Gastrocnemius medialis (tissue), 4 donors: Measurements from ENCODE around the gene TRIM52. TPM values are rescaled to one million over a fixed set of nuclear protein-coding genes. Genes with fewer than 3 reads are reported as not detected.
"Not testable (repeated sequence)": the region's sequence is repeated elsewhere in the genome, so short reads cannot be mapped to it uniquely, and the experiment has no call there.

Source experiments
- ATAC-seq, 2 donors: fragments of 150-250 bp; one replicate each; pipeline ENCODE4 v1.9.1; 2016
- DNase-seq, 2 donors: peaks; one replicate each; pipeline ENCODE4 v3.0.0-alpha.2; 2019
- H3K27ac ChIP-seq, 4 donors: fragments of 200-600 bp; sonication (generic); 1 replicate in 1 of 4; 2 replicates in 3 of 4; pipeline ENCODE4 v1.5.1; 2016 to 2018; ENCODE audit warnings: mild to moderate bottlenecking in 2 of 4, moderate library complexity in 1 of 4
- H3K27me3 ChIP-seq, 3 donors: fragments of 200-600 bp; sonication (generic) in 2 of 3; 1 replicate in 1 of 3; 2 replicates in 2 of 3; pipeline versions ENCODE4 v1.5.1 to v1.6.0; 2016 to 2019; ENCODE audit warnings: mild to moderate bottlenecking in 1 of 3, moderate library complexity in 1 of 3
- H3K36me3 ChIP-seq, 2 donors: fragments of 200-600 bp; sonication (generic) in 1 of 2; one replicate each; pipeline ENCODE4 v1.5.1; 2017 to 2018
- H3K4me1 ChIP-seq, 2 donors: fragments of 200-600 bp; sonication (generic) in 1 of 2; one replicate each; pipeline ENCODE4 v1.5.1; 2016 to 2017; ENCODE audit warnings: mild to moderate bottlenecking in 2 of 2
- H3K4me3 ChIP-seq, 4 donors: fragments of 200-600 bp; sonication (generic) in 3 of 4; 1 replicate in 1 of 4; 2 replicates in 3 of 4; pipeline ENCODE4 v1.5.1; 2016 to 2019; ENCODE audit warnings: mild to moderate bottlenecking in 2 of 4
- H3K9me3 ChIP-seq, 3 donors: fragments of 200-600 bp; sonication (generic) in 2 of 3; 1 replicate in 1 of 3; 2 replicates in 2 of 3; pipeline ENCODE4 v1.5.1; 2016 to 2019
- POLR2A ChIP-seq, 2 donors: fragments of 450-650 bp; IDR thresholded peaks; one replicate each; pipeline ENCODE4 v1.6.1; 2017; ENCODE audit warnings: antibody characterized with exemption in 2 of 2, mild to moderate bottlenecking in 2 of 2, moderate library complexity in 2 of 2
- in situ Hi-C, 4 donors: fragments of 200-750 bp; cut with MboI; loops; one replicate each; pipeline versions ENCODE4 v1.15.0 to v1.8.0; 2017; ENCODE audit warnings: low sequenced_read_pairs in 4 of 4
- intact Hi-C: fragments of 100-400 bp; cut with DNase I; formaldehyde crosslinking; loops from one replicate; pipeline ENCODE4 v1.15.1; 2023; ENCODE audit warnings: low total_unique reads
- total RNA-seq, 4 donors: library from RNA; depleted of rRNA; stranded (reverse); fragments of >200 nt; gene quantifications; one replicate each; pipeline versions ENCODE4 v1.1.0 to v1.2.3, GENCODE V29; 2016
- TF ChIP-seq, protein P1 (sequence below), 5 experiments: fragments of 450-650 bp in 3 of 5; fragments of 200-600 bp in 2 of 5; sonication (generic) in 2 of 5; IDR thresholded peaks in 4 of 5; conservative IDR thresholded peaks in 1 of 5; 1 replicate in 4 of 5; 2 replicates in 1 of 5; pipeline ENCODE4 v1.5.1; 2016 to 2019; ENCODE audit warnings: antibody characterized with exemption in 5 of 5, mild to moderate bottlenecking in 3 of 5, moderate library complexity in 3 of 5

Gene TRIM52
- 1 to 10 TPM; 1.3 to 4.9 (median 3.4) TPM for total RNA-seq

- in situ Hi-C loops (loop anchor here in 2 of 4 donors (10.0 kb wide), 1 partner anchor 76 kb away; no protein-coding TSS in a partner anchor), intact Hi-C loops (loop anchor here (1.0 to 10.0 kb wide), 6 partner anchors 14 to 766 kb away; partner anchors contain the start of genes CNOT6, TRIM41 and ZFP62)
- peaks cover 51 to 59% of the 10 kb centered on the region in 2 donors for H3K4me1 ChIP-seq
These were observed at the start of gene TRIM52 for GRCh38 chr5:181260720-181261319. Gene TRIM52 (minus strand): TSS chr5:181261143. CDS start chr5:181260813, 330 bp downstream.

DNA sequence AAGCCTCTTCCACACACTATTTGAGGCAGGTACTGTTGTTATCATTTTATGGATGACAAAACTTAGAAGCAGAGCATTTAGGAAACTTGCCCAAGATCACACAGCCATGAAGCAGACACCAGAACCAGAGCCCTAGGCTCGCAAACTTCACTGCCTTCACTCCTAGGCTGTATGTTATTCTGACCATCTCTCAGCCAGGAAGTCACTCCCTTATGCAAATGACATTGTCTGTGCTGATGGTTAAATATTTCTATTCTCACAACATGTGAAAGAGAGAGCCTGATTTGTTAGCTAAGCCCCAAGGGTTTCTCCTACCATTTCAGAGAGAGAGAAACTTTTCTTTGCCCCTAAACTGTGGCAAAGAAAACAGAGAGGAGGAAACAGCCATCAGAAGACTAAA, 26.4 kb upstream of the TRIM52 start:
- DNase-seq, H3K27me3 ChIP-seq, H3K36me3 ChIP-seq, in situ Hi-C loops, H3K9me3 ChIP-seq, H3K27ac ChIP-seq, H3K4me3 ChIP-seq, intact Hi-C loops, H3K4me1 ChIP-seq, ATAC-seq: not testable (repeated sequence)

More at GRCh38 chr5:181260720-181261319, at the start of gene TRIM52:
- DNase-seq (peak; percentile 89 to 92), ATAC-seq (peak; percentile 81 to 89)
- H3K27me3 ChIP-seq: no peaks in the 10 kb centered on the region
- peak within 1 kb of the TSS; percentile 95 to 100 (median 99) for H3K27ac ChIP-seq
- H3K4me3 ChIP-seq: peak within 1 kb of the TSS; percentile 88 to 100 (median 94)
- H3K36me3 ChIP-seq: peaks cover 0 to 13% of the 10 kb centered on the region in 2 donors
- peak; percentile 96 for TF ChIP-seq POLR2A (IDR thresholded peaks at IDR 0.05)
- TF ChIP-seq, protein P1, sequence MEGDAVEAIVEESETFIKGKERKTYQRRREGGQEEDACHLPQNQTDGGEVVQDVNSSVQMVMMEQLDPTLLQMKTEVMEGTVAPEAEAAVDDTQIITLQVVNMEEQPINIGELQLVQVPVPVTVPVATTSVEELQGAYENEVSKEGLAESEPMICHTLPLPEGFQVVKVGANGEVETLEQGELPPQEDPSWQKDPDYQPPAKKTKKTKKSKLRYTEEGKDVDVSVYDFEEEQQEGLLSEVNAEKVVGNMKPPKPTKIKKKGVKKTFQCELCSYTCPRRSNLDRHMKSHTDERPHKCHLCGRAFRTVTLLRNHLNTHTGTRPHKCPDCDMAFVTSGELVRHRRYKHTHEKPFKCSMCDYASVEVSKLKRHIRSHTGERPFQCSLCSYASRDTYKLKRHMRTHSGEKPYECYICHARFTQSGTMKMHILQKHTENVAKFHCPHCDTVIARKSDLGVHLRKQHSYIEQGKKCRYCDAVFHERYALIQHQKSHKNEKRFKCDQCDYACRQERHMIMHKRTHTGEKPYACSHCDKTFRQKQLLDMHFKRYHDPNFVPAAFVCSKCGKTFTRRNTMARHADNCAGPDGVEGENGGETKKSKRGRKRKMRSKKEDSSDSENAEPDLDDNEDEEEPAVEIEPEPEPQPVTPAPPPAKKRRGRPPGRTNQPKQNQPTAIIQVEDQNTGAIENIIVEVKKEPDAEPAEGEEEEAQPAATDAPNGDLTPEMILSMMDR (IDR thresholded peaks at IDR 0.05 in 4 of 5, conservative IDR thresholded peaks at IDR 0.05 in 1 of 5): no peak
- no peaks in the 10 kb centered on the region for H3K9me3 ChIP-seq

DNA sequence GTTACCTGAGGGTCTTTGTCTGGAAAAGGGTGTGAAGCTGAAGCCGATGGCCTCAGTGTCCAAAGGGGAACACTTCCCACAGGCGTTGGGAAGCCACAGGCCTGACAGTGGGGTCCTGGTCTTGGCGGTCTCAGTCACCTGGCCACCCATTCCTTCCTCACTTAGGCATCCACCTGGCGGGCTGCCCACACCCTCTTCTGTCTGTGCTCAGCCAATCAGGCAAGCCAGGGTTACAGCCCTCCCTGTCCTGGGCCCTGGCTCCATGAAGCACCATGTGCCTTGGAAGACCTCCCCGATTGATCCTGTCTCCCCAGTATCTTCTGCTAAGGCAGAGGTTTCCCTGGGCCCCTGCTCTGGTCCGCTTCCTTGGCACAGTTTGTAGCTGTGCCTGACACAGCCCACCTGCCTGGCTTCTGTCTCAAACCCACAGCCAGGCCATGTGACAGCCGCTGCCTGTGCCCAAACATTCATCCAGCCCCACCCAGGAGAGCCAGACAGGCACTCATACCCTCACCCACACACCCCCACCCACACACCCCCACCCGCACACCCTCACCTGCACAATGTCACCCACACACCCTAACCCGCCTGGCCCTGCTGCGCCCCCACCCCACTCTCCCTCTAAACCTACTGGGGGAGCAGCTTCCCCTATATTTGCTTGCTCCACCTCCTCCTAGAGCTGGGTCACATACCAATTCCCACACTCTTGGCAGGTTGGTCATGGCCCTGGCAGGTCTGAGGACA, 25.2 kb upstream of the TRIM52 start:
- H3K4me1 ChIP-seq, H3K9me3 ChIP-seq, in situ Hi-C loops, H3K36me3 ChIP-seq, H3K27ac ChIP-seq, DNase-seq, ATAC-seq, H3K4me3 ChIP-seq, intact Hi-C loops, H3K27me3 ChIP-seq: not testable (repeated sequence)

GRCh38 chr5:181283841-181284755, 23.2 kb upstream of the TRIM52 start:
- ATAC-seq, H3K4me1 ChIP-seq, H3K4me3 ChIP-seq, H3K9me3 ChIP-seq, H3K36me3 ChIP-seq, H3K27ac ChIP-seq, DNase-seq, in situ Hi-C loops, H3K27me3 ChIP-seq: not testable (repeated sequence)
- intact Hi-C loops: loop anchor here (5.0 kb wide), 1 partner anchor 102 kb away; no protein-coding TSS in a partner anchor
- TF ChIP-seq, protein P1 (IDR thresholded peaks at IDR 0.05 in 4 of 5, conservative IDR thresholded peaks at IDR 0.05 in 1 of 5): peak in 2 of 5 experiments; percentile 23 to 41

GRCh38 chr5:181283347-181283746, 22.4 kb upstream of the TRIM52 start:
- no peaks in the 10 kb centered on the region for H3K27me3 ChIP-seq
- no peak for TF ChIP-seq POLR2A (IDR thresholded peaks at IDR 0.05)
- TF ChIP-seq, protein P1 (IDR thresholded peaks at IDR 0.05 in 4 of 5, conservative IDR thresholded peaks at IDR 0.05 in 1 of 5): no peak
- ATAC-seq: no peak
- no peaks in the 10 kb centered on the region for H3K36me3 ChIP-seq
- in situ Hi-C loops (no loop called here), intact Hi-C loops (loop anchor here (5.0 kb wide), 1 partner anchor 101 kb away; no protein-coding TSS in a partner anchor)
- H3K4me3 ChIP-seq: no peak overlapping the region
- no peaks in the 10 kb centered on the region for H3K9me3 ChIP-seq
- H3K27ac ChIP-seq: no peak overlapping the region
- no peaks in the 10 kb centered on the region for H3K4me1 ChIP-seq
- DNase-seq: no peak
